Nephron (organoid): ENCODE data around the gene PA2G4.
A peak's percentile ranks its signal among the peaks of the same experiment; 100 is the strongest.
"Not testable (repeated sequence)": the region's sequence is repeated elsewhere in the genome, so short reads cannot be mapped to it uniquely, and the experiment has no call there.

ENCODE experiments used
- H3K27ac Mint-ChIP-seq, 3 experiments: 2 replicates each; pipeline ENCODE4 v1.8.0; 2020; ENCODE audit warnings: mixed read lengths in 3 of 3, mild to moderate bottlenecking in 2 of 3, moderate library complexity in 1 of 3
- H3K27me3 Mint-ChIP-seq: 2 replicates; pipeline ENCODE4 v1.8.0; 2021; ENCODE audit warnings: low read depth, mild to moderate bottlenecking, moderate library complexity, mixed read lengths
- H3K36me3 Mint-ChIP-seq: 2 replicates; pipeline ENCODE4 v1.8.0; 2020; ENCODE audit warnings: low read depth, mixed read lengths
- H3K4me1 Mint-ChIP-seq: 2 replicates; pipeline ENCODE4 v1.8.0; 2020; ENCODE audit warnings: mixed read lengths
- H3K4me3 Mint-ChIP-seq, 3 experiments: 2 replicates each; pipeline ENCODE4 v1.8.0; 2020; ENCODE audit warnings: mild to moderate bottlenecking in 3 of 3, mixed read lengths in 3 of 3, moderate library complexity in 2 of 3
- H3K9me3 Mint-ChIP-seq: 2 replicates; pipeline ENCODE4 v1.8.0; 2020; ENCODE audit warnings: mixed read lengths
- CTCF ChIP-seq, 3 experiments: fragments of 200-600 bp; sonication (generic); IDR thresholded peaks; one replicate each; pipeline ENCODE4 v1.5.0; 2021; ENCODE audit warnings: antibody characterized with exemption in 3 of 3; ENCODE audit not compliant: unreplicated experiment in 3 of 3

The PA2G4 gene

GRCh38 chr12:56114084-56114483 is 9.7 kb downstream of the PA2G4 start:
- Mint-ChIP-seq H3K27ac (peak overlapping the region; percentile 22 to 54 (median 44)), H3K27me3 (no peaks in the 10 kb centered on the region), H3K36me3 (peaks cover 61% of the 10 kb centered on the region), H3K9me3 (no peaks in the 10 kb centered on the region), H3K4me1 (peaks cover 8% of the 10 kb centered on the region), H3K4me3 (peak overlapping the region; percentile 52 to 77 (median 71))
- TF ChIP-seq CTCF (IDR thresholded peaks at IDR 0.05; ENCODE audit: unreplicated experiment in 3 of 3): no peak

- H3K4me1 Mint-ChIP-seq: peaks cover 21% of the 10 kb centered on the region
- H3K9me3 Mint-ChIP-seq: no peaks in the 10 kb centered on the region
- H3K4me3 Mint-ChIP-seq: peak overlapping the region; percentile 88 to 100 (median 95)
- H3K36me3 Mint-ChIP-seq: peaks cover 50% of the 10 kb centered on the region
- TF ChIP-seq CTCF (IDR thresholded peaks at IDR 0.05; ENCODE audit: unreplicated experiment in 3 of 3): no peak
- peak overlapping the region; percentile 95 to 98 (median 97) for H3K27ac Mint-ChIP-seq
- H3K27me3 Mint-ChIP-seq: no peaks in the 10 kb centered on the region
These were observed 11.0 kb downstream of the PA2G4 start for GRCh38 chr12:56115329-56115728.

- peaks cover 27% of the 10 kb centered on the region for H3K4me1 Mint-ChIP-seq
- no peaks in the 10 kb centered on the region for H3K9me3 Mint-ChIP-seq
- peak within 1 kb of the TSS; percentile 95 to 98 (median 97) for H3K27ac Mint-ChIP-seq
- TF ChIP-seq CTCF (IDR thresholded peaks at IDR 0.05; ENCODE audit: unreplicated experiment in 3 of 3): no peak
- H3K36me3 Mint-ChIP-seq: peaks cover 45% of the 10 kb centered on the region
- H3K4me3 Mint-ChIP-seq: peak within 1 kb of the TSS; percentile 88 to 100 (median 95)
- H3K27me3 Mint-ChIP-seq: no peaks in the 10 kb centered on the region
These were observed 12.1 kb downstream of the PA2G4 start, which contains the start of gene RPL41 for GRCh38 chr12:56116267-56117081. RPL41 (plus strand) TSS chr12:56116633.

GRCh38 chr12:56117082-56117706 is 12.8 kb downstream of the PA2G4 start:
- peak overlapping the region; percentile 88 to 100 (median 95) for H3K4me3 Mint-ChIP-seq
- not testable (repeated sequence) for H3K9me3 Mint-ChIP-seq, H3K27me3 Mint-ChIP-seq
- peak overlapping the region; percentile 95 to 99 (median 97) for H3K27ac Mint-ChIP-seq
- H3K36me3 Mint-ChIP-seq: peaks cover 40% of the 10 kb centered on the region
- peaks cover 32% of the 10 kb centered on the region for H3K4me1 Mint-ChIP-seq

- no peaks in the 10 kb centered on the region for H3K27me3 Mint-ChIP-seq
- H3K36me3 Mint-ChIP-seq: peaks cover 31% of the 10 kb centered on the region
- no peaks in the 10 kb centered on the region for H3K9me3 Mint-ChIP-seq
- peaks cover 39% of the 10 kb centered on the region for H3K4me1 Mint-ChIP-seq
- H3K4me3 Mint-ChIP-seq: peak within 1 kb of the TSS; percentile 88 to 100 (median 95)
- TF ChIP-seq CTCF (IDR thresholded peaks at IDR 0.05; ENCODE audit: unreplicated experiment in 3 of 3): peak; percentile 37 to 55 (median 47)
- peak within 1 kb of the TSS; percentile 95 to 99 (median 97) for H3K27ac Mint-ChIP-seq
These were observed 13.7 kb downstream of the PA2G4 start, which contains the start of gene ZC3H10 for GRCh38 chr12:56117778-56118687. ZC3H10 (plus strand) TSS chr12:56118266; CDS start chr12:56120563, 2,297 bp downstream.
